ENCODE measurements around the gene TFCP2L1.

TFCP2L1 gene

DNA sequence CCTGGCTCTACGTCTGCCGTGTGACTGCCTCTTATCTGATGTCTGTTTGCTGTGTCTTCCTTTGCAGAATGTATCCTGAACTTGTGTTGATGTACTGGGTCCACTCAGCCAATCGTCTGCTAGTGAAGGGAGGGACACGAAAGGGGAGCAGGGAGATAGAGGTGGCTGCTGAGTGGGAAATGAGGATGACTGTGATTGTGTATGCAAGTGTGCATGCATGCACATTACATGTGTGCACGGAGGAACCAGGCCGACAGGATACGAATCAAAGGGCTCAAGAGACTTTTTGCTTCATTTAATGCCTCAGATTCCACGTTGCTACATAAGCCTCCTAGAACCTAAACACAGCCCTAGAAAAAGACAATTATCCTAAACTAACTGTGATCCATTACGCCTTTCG lies 111.2 kb downstream of the TFCP2L1 start:
- TF ChIP-seq POLR2AphosphoS5 (IDR thresholded peaks at IDR 0.05; ENCODE audit: low read depth) (no peak), CTCF (IDR thresholded peaks at IDR 0.05; ENCODE audit: insufficient read depth, low read length) (no peak), SPI1 (IDR thresholded peaks at IDR 0.05; ENCODE audit: borderline replicate concordance, low read depth) (no peak), GABPA (IDR thresholded peaks at IDR 0.05; ENCODE audit: low read depth) (no peak)
- TF ChIP-seq, protein P1, sequence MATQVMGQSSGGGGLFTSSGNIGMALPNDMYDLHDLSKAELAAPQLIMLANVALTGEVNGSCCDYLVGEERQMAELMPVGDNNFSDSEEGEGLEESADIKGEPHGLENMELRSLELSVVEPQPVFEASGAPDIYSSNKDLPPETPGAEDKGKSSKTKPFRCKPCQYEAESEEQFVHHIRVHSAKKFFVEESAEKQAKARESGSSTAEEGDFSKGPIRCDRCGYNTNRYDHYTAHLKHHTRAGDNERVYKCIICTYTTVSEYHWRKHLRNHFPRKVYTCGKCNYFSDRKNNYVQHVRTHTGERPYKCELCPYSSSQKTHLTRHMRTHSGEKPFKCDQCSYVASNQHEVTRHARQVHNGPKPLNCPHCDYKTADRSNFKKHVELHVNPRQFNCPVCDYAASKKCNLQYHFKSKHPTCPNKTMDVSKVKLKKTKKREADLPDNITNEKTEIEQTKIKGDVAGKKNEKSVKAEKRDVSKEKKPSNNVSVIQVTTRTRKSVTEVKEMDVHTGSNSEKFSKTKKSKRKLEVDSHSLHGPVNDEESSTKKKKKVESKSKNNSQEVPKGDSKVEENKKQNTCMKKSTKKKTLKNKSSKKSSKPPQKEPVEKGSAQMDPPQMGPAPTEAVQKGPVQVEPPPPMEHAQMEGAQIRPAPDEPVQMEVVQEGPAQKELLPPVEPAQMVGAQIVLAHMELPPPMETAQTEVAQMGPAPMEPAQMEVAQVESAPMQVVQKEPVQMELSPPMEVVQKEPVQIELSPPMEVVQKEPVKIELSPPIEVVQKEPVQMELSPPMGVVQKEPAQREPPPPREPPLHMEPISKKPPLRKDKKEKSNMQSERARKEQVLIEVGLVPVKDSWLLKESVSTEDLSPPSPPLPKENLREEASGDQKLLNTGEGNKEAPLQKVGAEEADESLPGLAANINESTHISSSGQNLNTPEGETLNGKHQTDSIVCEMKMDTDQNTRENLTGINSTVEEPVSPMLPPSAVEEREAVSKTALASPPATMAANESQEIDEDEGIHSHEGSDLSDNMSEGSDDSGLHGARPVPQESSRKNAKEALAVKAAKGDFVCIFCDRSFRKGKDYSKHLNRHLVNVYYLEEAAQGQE (IDR thresholded peaks at IDR 0.05; ENCODE audit: insufficient replicate concordance, low read depth): no peak
- DNase-seq (ENCODE audit: low read depth in 1 of 2, low spot score in 1 of 2): no peak
- Histone ChIP-seq H3K27ac (replicated peaks) (no peak overlapping the region), H3K4me3 (replicated peaks; ENCODE audit: insufficient read depth, low read length) (no peak overlapping the region), H3K27me3 (ENCODE audit: insufficient read depth, poor library complexity, severe bottlenecking) (no peaks in the 10 kb centered on the region)

GRCh38 chr2:121173112-121173511 lies 111.9 kb downstream of the TFCP2L1 start:
- DNase-seq (ENCODE audit: low read depth in 1 of 2, low spot score in 1 of 2): no peak
- H3K27me3 ChIP-seq (ENCODE audit: insufficient read depth, poor library complexity, severe bottlenecking): no peaks in the 10 kb centered on the region
- H3K27ac ChIP-seq (replicated peaks): no peak overlapping the region
- H3K4me3 ChIP-seq (replicated peaks; ENCODE audit: insufficient read depth, low read length): no peak overlapping the region
- TF ChIP-seq, protein P1 (IDR thresholded peaks at IDR 0.05; ENCODE audit: insufficient replicate concordance, low read depth): no peak
- no peak for TF ChIP-seq SPI1 (IDR thresholded peaks at IDR 0.05; ENCODE audit: borderline replicate concordance, low read depth)
- TF ChIP-seq POLR2AphosphoS5 (IDR thresholded peaks at IDR 0.05; ENCODE audit: low read depth): no peak
- no peak for TF ChIP-seq GABPA (IDR thresholded peaks at IDR 0.05; ENCODE audit: low read depth)
- TF ChIP-seq CTCF (IDR thresholded peaks at IDR 0.05; ENCODE audit: insufficient read depth, low read length): no peak

GRCh38 chr2:121172456-121172855 lies 112.5 kb downstream of the TFCP2L1 start:
- Histone ChIP-seq H3K4me3 (replicated peaks; ENCODE audit: insufficient read depth, low read length) (no peak overlapping the region), H3K27ac (replicated peaks) (no peak overlapping the region), H3K27me3 (ENCODE audit: insufficient read depth, poor library complexity, severe bottlenecking) (no peaks in the 10 kb centered on the region)
- TF ChIP-seq POLR2AphosphoS5 (IDR thresholded peaks at IDR 0.05; ENCODE audit: low read depth): no peak
- no peak for TF ChIP-seq SPI1 (IDR thresholded peaks at IDR 0.05; ENCODE audit: borderline replicate concordance, low read depth)
- no peak for TF ChIP-seq GABPA (IDR thresholded peaks at IDR 0.05; ENCODE audit: low read depth)
- TF ChIP-seq CTCF (IDR thresholded peaks at IDR 0.05; ENCODE audit: insufficient read depth, low read length): no peak
- TF ChIP-seq, protein P1 (IDR thresholded peaks at IDR 0.05; ENCODE audit: insufficient replicate concordance, low read depth): no peak
- no peak for DNase-seq (ENCODE audit: low read depth in 1 of 2, low spot score in 1 of 2)
